Activated T-cell treated with anti-CD3 and anti-CD28 coated beads, Interleukin-2, amount 50 U/mL, for 72 hours (primary cell): ENCODE results near the gene KLC3. TPM values are rescaled to one million over a fixed set of nuclear protein-coding genes. Genes with fewer than 3 reads are reported as not detected.
"Not testable (repeated sequence)": the region's sequence is repeated elsewhere in the genome, so short reads cannot be mapped to it uniquely, and the experiment has no call there.

Experiments used
- ATAC-seq, 2 donors: fragments of 150-1000 bp; cut with Tn5 transposase; replicated peaks in 1 of 2; 2 replicates each; pipeline ENCODE4 v1.10.0; 2021; ENCODE audit warnings: moderate library complexity in 2 of 2, mild to moderate bottlenecking in 1 of 2
- DNase-seq, 2 donors: peaks; one replicate each; pipeline ENCODE4 v3.0.0; 2021 to 2022; ENCODE audit warnings: mixed read lengths in 1 of 2
- H3K27ac Mint-ChIP-seq: one replicate; pipeline ENCODE4 v1.8.0; 2022; ENCODE audit warnings: mild to moderate bottlenecking, moderate library complexity, mixed read lengths
- H3K27me3 Mint-ChIP-seq: one replicate; pipeline ENCODE4 v1.8.0; 2022; ENCODE audit warnings: low read depth, mixed read lengths
- H3K36me3 Mint-ChIP-seq, 2 donors: one replicate each; pipeline ENCODE4 v1.8.0; 2022; ENCODE audit warnings: mixed read lengths in 2 of 2, mild to moderate bottlenecking in 1 of 2; ENCODE audit not compliant: insufficient read depth in 2 of 2
- H3K4me1 Mint-ChIP-seq: one replicate; pipeline ENCODE4 v1.8.0; 2022; ENCODE audit warnings: low read depth, mixed read lengths
- H3K4me3 Mint-ChIP-seq, 2 donors: one replicate each; pipeline ENCODE4 v1.8.0; 2022; ENCODE audit warnings: mild to moderate bottlenecking in 2 of 2, mixed read lengths in 2 of 2, moderate library complexity in 2 of 2
- H3K9me3 Mint-ChIP-seq, 2 donors: one replicate each; pipeline ENCODE4 v1.8.0; 2022; ENCODE audit warnings: mixed read lengths in 2 of 2
- total RNA-seq, 2 donors: library from RNA; stranded (reverse); gene quantifications; one replicate each; pipeline ENCODE4 v1.2.3, GENCODE V29; 2022

The KLC3 gene
- total RNA-seq, 2 donors from 2014 or later: 0.22 to 0.42 TPM

- H3K9me3 Mint-ChIP-seq: peaks cover 0 to 1% of the 10 kb centered on the region in 2 donors
- no peak overlapping the region for H3K27ac Mint-ChIP-seq
- DNase-seq: no peak
- H3K27me3 Mint-ChIP-seq: no peaks in the 10 kb centered on the region
- no peaks in the 10 kb centered on the region for H3K36me3 Mint-ChIP-seq
- H3K4me1 Mint-ChIP-seq: no peaks in the 10 kb centered on the region
- H3K4me3 Mint-ChIP-seq: no peak overlapping the region
- ATAC-seq: no peak
Measured at GRCh38 chr19:45305007-45305406, 35.5 kb upstream of the KLC3 start.

- DNase-seq (no peak), ATAC-seq (no peak)
- Mint-ChIP-seq H3K4me1 (no peaks in the 10 kb centered on the region), H3K27me3 (no peaks in the 10 kb centered on the region), H3K9me3 (peaks cover 0 to 1% of the 10 kb centered on the region in 2 donors), H3K4me3 (no peak overlapping the region), H3K36me3 (no peaks in the 10 kb centered on the region), H3K27ac (no peak overlapping the region)
Measured at GRCh38 chr19:45305421-45305820, 35.1 kb upstream of the KLC3 start.

GRCh38 chr19:45306040-45306439 is 34.5 kb upstream of the KLC3 start:
- Mint-ChIP-seq H3K4me1 (no peaks in the 10 kb centered on the region), H3K27me3 (no peaks in the 10 kb centered on the region), H3K27ac (no peak overlapping the region), H3K4me3 (no peak overlapping the region), H3K36me3 (no peaks in the 10 kb centered on the region), H3K9me3 (peaks cover 0 to 1% of the 10 kb centered on the region in 2 donors)
- DNase-seq (no peak), ATAC-seq (no peak)

- H3K4me3 Mint-ChIP-seq: no peak overlapping the region
- DNase-seq: no peak
- no peaks in the 10 kb centered on the region for H3K36me3 Mint-ChIP-seq
- H3K9me3 Mint-ChIP-seq: peaks cover 0 to 1% of the 10 kb centered on the region in 2 donors
- no peaks in the 10 kb centered on the region for H3K27me3 Mint-ChIP-seq
- H3K4me1 Mint-ChIP-seq: no peaks in the 10 kb centered on the region
- H3K27ac Mint-ChIP-seq: no peak overlapping the region
- ATAC-seq: no peak
Measured at GRCh38 chr19:45306518-45307027, 34.0 kb upstream of the KLC3 start.

- DNase-seq (no peak), ATAC-seq (no peak)
- Mint-ChIP-seq H3K27ac (no peak overlapping the region), H3K27me3 (no peaks in the 10 kb centered on the region), H3K9me3 (peaks cover 0 to 1% of the 10 kb centered on the region in 2 donors), H3K4me1 (no peaks in the 10 kb centered on the region), H3K4me3 (no peak overlapping the region), H3K36me3 (no peaks in the 10 kb centered on the region)
Measured at GRCh38 chr19:45307361-45307760, 33.2 kb upstream of the KLC3 start.

- DNase-seq, H3K9me3 Mint-ChIP-seq, H3K27ac Mint-ChIP-seq, H3K4me1 Mint-ChIP-seq, H3K4me3 Mint-ChIP-seq, H3K36me3 Mint-ChIP-seq, ATAC-seq: not testable (repeated sequence)
- H3K27me3 Mint-ChIP-seq: peaks cover 12% of the 10 kb centered on the region
Measured at GRCh38 chr19:45309322-45309721, 31.2 kb upstream of the KLC3 start.

- Mint-ChIP-seq H3K9me3 (no peaks in the 10 kb centered on the region), H3K27me3 (peaks cover 27% of the 10 kb centered on the region), H3K36me3 (no peaks in the 10 kb centered on the region), H3K4me1 (no peaks in the 10 kb centered on the region), H3K27ac (no peak overlapping the region), H3K4me3 (no peak overlapping the region)
- ATAC-seq (no peak), DNase-seq (no peak)
Measured at GRCh38 chr19:45311621-45312020, 28.9 kb upstream of the KLC3 start.

- not testable (repeated sequence) for H3K4me1 Mint-ChIP-seq, H3K4me3 Mint-ChIP-seq
Measured at GRCh38 chr19:45312285-45312684, 28.3 kb upstream of the KLC3 start.

GRCh38 chr19:45314708-45315245 is 25.8 kb upstream of the KLC3 start:
- no peaks in the 10 kb centered on the region for H3K9me3 Mint-ChIP-seq
- no peaks in the 10 kb centered on the region for H3K36me3 Mint-ChIP-seq
- no peaks in the 10 kb centered on the region for H3K4me1 Mint-ChIP-seq
- DNase-seq (no peak), ATAC-seq (no peak)
- H3K27ac Mint-ChIP-seq: no peak overlapping the region
- H3K27me3 Mint-ChIP-seq: peaks cover 40% of the 10 kb centered on the region
- no peak overlapping the region for H3K4me3 Mint-ChIP-seq

More at GRCh38 chr19:45312285-45312684, 28.3 kb upstream of the KLC3 start:
- ATAC-seq, H3K36me3 Mint-ChIP-seq, H3K27ac Mint-ChIP-seq, H3K9me3 Mint-ChIP-seq, DNase-seq: not testable (repeated sequence)
- H3K27me3 Mint-ChIP-seq: peaks cover 30% of the 10 kb centered on the region

- no peak overlapping the region for H3K4me3 Mint-ChIP-seq
- peaks cover 40% of the 10 kb centered on the region for H3K27me3 Mint-ChIP-seq
- no peaks in the 10 kb centered on the region for H3K4me1 Mint-ChIP-seq
- no peak overlapping the region for H3K27ac Mint-ChIP-seq
- ATAC-seq (no peak), DNase-seq (no peak)
- no peaks in the 10 kb centered on the region for H3K36me3 Mint-ChIP-seq
- no peaks in the 10 kb centered on the region for H3K9me3 Mint-ChIP-seq
Measured at GRCh38 chr19:45315304-45315703, 25.2 kb upstream of the KLC3 start.

- Mint-ChIP-seq H3K36me3 (no peaks in the 10 kb centered on the region), H3K4me3 (no peak overlapping the region), H3K27ac (no peak overlapping the region), H3K9me3 (no peaks in the 10 kb centered on the region), H3K27me3 (peaks cover 35% of the 10 kb centered on the region), H3K4me1 (no peaks in the 10 kb centered on the region)
- no peak for ATAC-seq
- no peak for DNase-seq
Measured at GRCh38 chr19:45320997-45321775, 19.4 kb upstream of the KLC3 start.

- DNase-seq (no peak), ATAC-seq (no peak)
- no peaks in the 10 kb centered on the region for H3K9me3 Mint-ChIP-seq
- no peak overlapping the region for H3K27ac Mint-ChIP-seq
- no peak overlapping the region for H3K4me3 Mint-ChIP-seq
- H3K36me3 Mint-ChIP-seq: no peaks in the 10 kb centered on the region
- H3K4me1 Mint-ChIP-seq: no peaks in the 10 kb centered on the region
- peaks cover 29% of the 10 kb centered on the region for H3K27me3 Mint-ChIP-seq
Measured at GRCh38 chr19:45321848-45322247, 18.7 kb upstream of the KLC3 start.

GRCh38 chr19:45322311-45322710 is 18.2 kb upstream of the KLC3 start:
- H3K27me3 Mint-ChIP-seq: peaks cover 28% of the 10 kb centered on the region

More at GRCh38 chr19:45322311-45322710, 18.2 kb upstream of the KLC3 start:
- ATAC-seq: no peak
- no peak for DNase-seq
- Mint-ChIP-seq H3K4me1 (no peaks in the 10 kb centered on the region), H3K36me3 (no peaks in the 10 kb centered on the region), H3K27ac (no peak overlapping the region), H3K4me3 (no peak overlapping the region), H3K9me3 (no peaks in the 10 kb centered on the region)
